ENCODE results near the gene LEFTY2. TPM values are rescaled to one million over a fixed set of nuclear protein-coding genes. Genes with fewer than 3 reads are reported as not detected.

Gene LEFTY2
- total and polyA plus RNA-seq, 4 donors = 0.09 to 0.24 TPM; not detected in 2

DNA sequence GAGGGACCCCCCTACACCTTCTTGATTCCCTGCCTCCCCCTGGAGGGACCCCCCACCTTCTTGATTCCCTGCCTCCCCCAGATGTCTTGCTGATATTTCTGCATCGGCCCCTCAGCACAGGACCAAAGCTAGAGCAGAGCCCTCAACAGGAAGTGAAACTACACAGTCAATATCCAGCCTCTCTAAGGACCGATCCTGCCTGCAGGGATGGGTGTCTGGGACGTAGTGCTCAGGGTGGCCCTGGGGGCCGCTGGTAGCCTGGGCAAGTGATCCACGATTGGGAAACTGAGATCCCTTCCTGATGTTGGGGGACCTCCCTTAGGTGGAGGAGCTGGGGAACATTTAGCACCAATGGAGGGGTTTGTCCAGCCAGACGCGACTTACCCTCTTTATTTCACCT is 3.9 kb upstream of the LEFTY2 start:
- H3K9me3 ChIP-seq (ENCODE audit: control insufficient read depth in 4 of 4, low read length in 3 of 4) = no peaks in the 10 kb centered on the region
- TF ChIP-seq, protein P1, sequence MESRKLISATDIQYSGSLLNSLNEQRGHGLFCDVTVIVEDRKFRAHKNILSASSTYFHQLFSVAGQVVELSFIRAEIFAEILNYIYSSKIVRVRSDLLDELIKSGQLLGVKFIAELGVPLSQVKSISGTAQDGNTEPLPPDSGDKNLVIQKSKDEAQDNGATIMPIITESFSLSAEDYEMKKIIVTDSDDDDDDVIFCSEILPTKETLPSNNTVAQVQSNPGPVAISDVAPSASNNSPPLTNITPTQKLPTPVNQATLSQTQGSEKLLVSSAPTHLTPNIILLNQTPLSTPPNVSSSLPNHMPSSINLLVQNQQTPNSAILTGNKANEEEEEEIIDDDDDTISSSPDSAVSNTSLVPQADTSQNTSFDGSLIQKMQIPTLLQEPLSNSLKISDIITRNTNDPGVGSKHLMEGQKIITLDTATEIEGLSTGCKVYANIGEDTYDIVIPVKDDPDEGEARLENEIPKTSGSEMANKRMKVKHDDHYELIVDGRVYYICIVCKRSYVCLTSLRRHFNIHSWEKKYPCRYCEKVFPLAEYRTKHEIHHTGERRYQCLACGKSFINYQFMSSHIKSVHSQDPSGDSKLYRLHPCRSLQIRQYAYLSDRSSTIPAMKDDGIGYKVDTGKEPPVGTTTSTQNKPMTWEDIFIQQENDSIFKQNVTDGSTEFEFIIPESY (IDR thresholded peaks at IDR 0.05) = no peak
- no peak for TF ChIP-seq FOXA2 (IDR thresholded peaks at IDR 0.05)
- TF ChIP-seq, protein P2, sequence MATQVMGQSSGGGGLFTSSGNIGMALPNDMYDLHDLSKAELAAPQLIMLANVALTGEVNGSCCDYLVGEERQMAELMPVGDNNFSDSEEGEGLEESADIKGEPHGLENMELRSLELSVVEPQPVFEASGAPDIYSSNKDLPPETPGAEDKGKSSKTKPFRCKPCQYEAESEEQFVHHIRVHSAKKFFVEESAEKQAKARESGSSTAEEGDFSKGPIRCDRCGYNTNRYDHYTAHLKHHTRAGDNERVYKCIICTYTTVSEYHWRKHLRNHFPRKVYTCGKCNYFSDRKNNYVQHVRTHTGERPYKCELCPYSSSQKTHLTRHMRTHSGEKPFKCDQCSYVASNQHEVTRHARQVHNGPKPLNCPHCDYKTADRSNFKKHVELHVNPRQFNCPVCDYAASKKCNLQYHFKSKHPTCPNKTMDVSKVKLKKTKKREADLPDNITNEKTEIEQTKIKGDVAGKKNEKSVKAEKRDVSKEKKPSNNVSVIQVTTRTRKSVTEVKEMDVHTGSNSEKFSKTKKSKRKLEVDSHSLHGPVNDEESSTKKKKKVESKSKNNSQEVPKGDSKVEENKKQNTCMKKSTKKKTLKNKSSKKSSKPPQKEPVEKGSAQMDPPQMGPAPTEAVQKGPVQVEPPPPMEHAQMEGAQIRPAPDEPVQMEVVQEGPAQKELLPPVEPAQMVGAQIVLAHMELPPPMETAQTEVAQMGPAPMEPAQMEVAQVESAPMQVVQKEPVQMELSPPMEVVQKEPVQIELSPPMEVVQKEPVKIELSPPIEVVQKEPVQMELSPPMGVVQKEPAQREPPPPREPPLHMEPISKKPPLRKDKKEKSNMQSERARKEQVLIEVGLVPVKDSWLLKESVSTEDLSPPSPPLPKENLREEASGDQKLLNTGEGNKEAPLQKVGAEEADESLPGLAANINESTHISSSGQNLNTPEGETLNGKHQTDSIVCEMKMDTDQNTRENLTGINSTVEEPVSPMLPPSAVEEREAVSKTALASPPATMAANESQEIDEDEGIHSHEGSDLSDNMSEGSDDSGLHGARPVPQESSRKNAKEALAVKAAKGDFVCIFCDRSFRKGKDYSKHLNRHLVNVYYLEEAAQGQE (IDR thresholded peaks at IDR 0.05) = no peak
- TF ChIP-seq NR2F2 (IDR thresholded peaks at IDR 0.05) = no peak
- TF ChIP-seq TAF1 (conservative IDR thresholded peaks at IDR 0.05) = no peak
- no peak for TF ChIP-seq JUND (IDR thresholded peaks at IDR 0.05)
- TF ChIP-seq HNF4A (conservative IDR thresholded peaks at IDR 0.05) = no peak
- TF ChIP-seq, protein P3, sequence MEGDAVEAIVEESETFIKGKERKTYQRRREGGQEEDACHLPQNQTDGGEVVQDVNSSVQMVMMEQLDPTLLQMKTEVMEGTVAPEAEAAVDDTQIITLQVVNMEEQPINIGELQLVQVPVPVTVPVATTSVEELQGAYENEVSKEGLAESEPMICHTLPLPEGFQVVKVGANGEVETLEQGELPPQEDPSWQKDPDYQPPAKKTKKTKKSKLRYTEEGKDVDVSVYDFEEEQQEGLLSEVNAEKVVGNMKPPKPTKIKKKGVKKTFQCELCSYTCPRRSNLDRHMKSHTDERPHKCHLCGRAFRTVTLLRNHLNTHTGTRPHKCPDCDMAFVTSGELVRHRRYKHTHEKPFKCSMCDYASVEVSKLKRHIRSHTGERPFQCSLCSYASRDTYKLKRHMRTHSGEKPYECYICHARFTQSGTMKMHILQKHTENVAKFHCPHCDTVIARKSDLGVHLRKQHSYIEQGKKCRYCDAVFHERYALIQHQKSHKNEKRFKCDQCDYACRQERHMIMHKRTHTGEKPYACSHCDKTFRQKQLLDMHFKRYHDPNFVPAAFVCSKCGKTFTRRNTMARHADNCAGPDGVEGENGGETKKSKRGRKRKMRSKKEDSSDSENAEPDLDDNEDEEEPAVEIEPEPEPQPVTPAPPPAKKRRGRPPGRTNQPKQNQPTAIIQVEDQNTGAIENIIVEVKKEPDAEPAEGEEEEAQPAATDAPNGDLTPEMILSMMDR (IDR thresholded peaks at IDR 0.05; ENCODE audit: low read depth, low read length, missing input control) = no peak
- TF ChIP-seq SP1 (IDR thresholded peaks at IDR 0.05) = no peak
- H3K36me3 ChIP-seq (ENCODE audit: control insufficient read depth in 4 of 4, insufficient read depth in 3 of 4, low read depth in 1 of 4, low read length in 3 of 4) = no peaks in the 10 kb centered on the region
- WGBS = 67% methylated on average over 7 of the region's 7 CpGs
- H3K4me3 ChIP-seq (ENCODE audit: low read depth in 1 of 3, low read length in 3 of 3) = no peak overlapping the region
- DNase-seq (ENCODE audit: low spot score) = no peak
- H3K9ac ChIP-seq (ENCODE audit: low read depth in 1 of 2, low read length in 2 of 2) = no peak overlapping the region
- H3K27ac ChIP-seq (ENCODE audit: low read depth in 1 of 2, low read length in 2 of 2) = no peak overlapping the region
- H3K27me3 ChIP-seq (ENCODE audit: control insufficient read depth in 4 of 4, insufficient read depth in 4 of 4, low read length in 3 of 4) = no peaks in the 10 kb centered on the region
- H3K4me1 ChIP-seq (ENCODE audit: control insufficient read depth in 4 of 4, insufficient read depth in 4 of 4, low read length in 3 of 4) = no peaks in the 10 kb centered on the region

DNA sequence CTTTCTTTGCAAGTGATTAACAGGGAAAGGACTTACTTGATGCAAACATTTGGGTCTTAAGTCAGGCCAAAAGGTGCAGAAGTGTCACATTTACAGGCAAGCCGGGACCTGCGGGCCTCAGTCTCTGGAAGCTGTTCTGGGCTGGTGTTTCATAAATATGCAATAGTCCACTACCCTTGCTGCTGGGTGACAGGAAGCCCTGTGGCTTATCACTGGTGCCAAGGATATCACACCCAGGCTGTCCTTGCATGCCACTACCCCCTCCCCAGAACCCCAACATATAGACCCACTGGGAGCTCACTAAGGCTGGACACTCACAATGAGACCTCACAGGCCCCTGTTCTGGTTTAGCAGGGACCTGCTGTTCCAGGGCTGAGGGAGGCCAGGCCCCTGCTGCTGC is 3.4 kb upstream of the LEFTY2 start:
- Histone ChIP-seq H3K4me1 (ENCODE audit: control insufficient read depth in 4 of 4, insufficient read depth in 4 of 4, low read length in 3 of 4) (no peaks in the 10 kb centered on the region), H3K27me3 (ENCODE audit: control insufficient read depth in 4 of 4, insufficient read depth in 4 of 4, low read length in 3 of 4) (no peaks in the 10 kb centered on the region), H3K4me3 (ENCODE audit: low read depth in 1 of 3, low read length in 3 of 3) (no peak overlapping the region), H3K9me3 (ENCODE audit: control insufficient read depth in 4 of 4, low read length in 3 of 4) (no peaks in the 10 kb centered on the region), H3K9ac (ENCODE audit: low read depth in 1 of 2, low read length in 2 of 2) (no peak overlapping the region), H3K36me3 (ENCODE audit: control insufficient read depth in 4 of 4, insufficient read depth in 3 of 4, low read depth in 1 of 4, low read length in 3 of 4) (no peaks in the 10 kb centered on the region), H3K27ac (ENCODE audit: low read depth in 1 of 2, low read length in 2 of 2) (no peak overlapping the region)
- WGBS = 86% methylated on average over 2 of the region's 2 CpGs
- TF ChIP-seq HNF4G (IDR thresholded peaks at IDR 0.05) = no peak
- TF ChIP-seq, protein P4, sequence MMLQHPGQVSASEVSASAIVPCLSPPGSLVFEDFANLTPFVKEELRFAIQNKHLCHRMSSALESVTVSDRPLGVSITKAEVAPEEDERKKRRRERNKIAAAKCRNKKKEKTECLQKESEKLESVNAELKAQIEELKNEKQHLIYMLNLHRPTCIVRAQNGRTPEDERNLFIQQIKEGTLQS (IDR thresholded peaks at IDR 0.05) = no peak
- no peak for TF ChIP-seq FOXA1 (IDR thresholded peaks at IDR 0.05)
- no peak for TF ChIP-seq HNF4A (conservative IDR thresholded peaks at IDR 0.05)
- no peak for DNase-seq (ENCODE audit: low spot score)
